Upper lobe of left lung (tissue), 6 donors: ENCODE data around the gene CLDN1. TPM values are rescaled to one million over a fixed set of nuclear protein-coding genes. Genes with fewer than 3 reads are reported as not detected.

Source experiments
- ATAC-seq, 2 donors: fragments of 200-7000 bp; cut with Tn5 transposase; one replicate each; pipeline ENCODE4 v1.9.1; 2022; ENCODE audit warnings: mild to moderate bottlenecking in 2 of 2, moderate library complexity in 2 of 2; ENCODE audit not compliant: low FRiP score in 2 of 2
- DNase-seq, 2 donors: peaks; one replicate each; pipeline ENCODE4 v3.0.0-alpha.2; 2019 to 2020
- H3K27ac ChIP-seq, 4 donors: fragments of 200-600 bp; sonication (generic); one replicate each; pipeline ENCODE4 v1.5.1; 2016 to 2019
- H3K27me3 ChIP-seq, 4 donors: fragments of 200-600 bp; sonication (generic); one replicate each; pipeline ENCODE4 v1.5.1; 2017 to 2019
- H3K36me3 ChIP-seq, 4 donors: fragments of 200-600 bp; sonication (generic); one replicate each; pipeline ENCODE4 v1.5.1; 2016 to 2019
- H3K4me1 ChIP-seq, 4 donors: fragments of 200-600 bp; sonication (generic); one replicate each; pipeline ENCODE4 v1.5.1; 2018 to 2019
- H3K4me3 ChIP-seq, 4 donors: fragments of 200-600 bp; sonication (generic); one replicate each; pipeline ENCODE4 v1.5.1; 2017 to 2019; ENCODE audit warnings: mild to moderate bottlenecking in 2 of 4, moderate library complexity in 1 of 4
- H3K9me3 ChIP-seq, 4 donors: fragments of 200-600 bp; sonication (generic); one replicate each; pipeline ENCODE4 v1.5.1; 2018 to 2019
- EP300 ChIP-seq, 4 donors: sonication (generic); formaldehyde crosslinking; IDR thresholded peaks; one replicate each; pipeline ENCODE4 v1.5.1; 2017; ENCODE audit warnings: antibody characterized with exemption in 4 of 4, control low read depth in 2 of 4
- POLR2A ChIP-seq, 4 donors: fragments of 450-650 bp; IDR thresholded peaks; one replicate each; pipeline ENCODE4 v1.5.1; 2016 to 2017; ENCODE audit warnings: antibody characterized with exemption in 4 of 4, mild to moderate bottlenecking in 2 of 4
- POLR2AphosphoS5 ChIP-seq, 2 donors: sonication (generic); formaldehyde crosslinking; IDR thresholded peaks; one replicate each; pipeline ENCODE4 v1.5.1; 2017; ENCODE audit warnings: antibody characterized with exemption in 2 of 2
- WGBS, 2 donors: methylation state at CpG; one replicate each; pipeline ENCODE4 v1.1.5; 2017 to 2018; 5-methylcytosine and 5-hydroxymethylcytosine counted together
- total RNA-seq, 6 donors: library from RNA; depleted of rRNA in 4 of 6; stranded (reverse); fragments of >200 nt in 4 of 6; gene quantifications; one replicate each; pipeline versions ENCODE4 v1.1.0 to v1.2.1, GENCODE V29; 2016 to 2021
- TF ChIP-seq, protein P1 (sequence below), 6 experiments: fragments of 450-650 bp in 4 of 6; fragments of 200-600 bp in 2 of 6; sonication (generic) in 2 of 6; IDR thresholded peaks; one replicate each; pipeline ENCODE4 v1.5.1; 2016 to 2019; ENCODE audit warnings: antibody characterized with exemption in 6 of 6
- donor health status: DM: no; HTN: no; CAD: no; lungs with moderate emphysema.
- donor health status: DM: no; HTN: yes; CAD: no; lungs with severe emphysema.

The CLDN1 gene
- total RNA-seq, 6 donors from 2014 or later, result 2.7 to 26.8 (median 11.2) TPM

DNA sequence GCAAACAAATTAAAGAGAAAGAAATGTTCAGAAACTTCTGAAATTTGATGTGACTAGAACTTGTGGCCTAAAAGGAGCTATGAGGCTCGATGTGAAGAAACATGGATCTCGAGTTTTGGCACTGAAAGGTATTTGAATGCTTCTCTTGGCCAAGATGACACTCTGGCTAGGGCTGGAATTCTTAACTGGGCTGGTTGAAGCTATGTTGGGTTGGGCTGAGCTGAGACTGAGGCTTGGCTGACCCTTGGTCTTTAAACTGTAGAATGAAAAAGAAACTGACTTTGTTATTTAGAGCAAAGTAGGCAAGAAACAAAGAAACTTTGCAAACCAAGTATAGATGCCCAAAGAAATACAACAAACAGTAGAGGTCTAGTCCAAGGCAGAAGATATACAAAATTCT lies 37.6 kb upstream of the CLDN1 start:
- H3K27me3 ChIP-seq, result no peaks in the 10 kb centered on the region
- no peak for TF ChIP-seq EP300 (IDR thresholded peaks at IDR 0.05)
- TF ChIP-seq, protein P1, sequence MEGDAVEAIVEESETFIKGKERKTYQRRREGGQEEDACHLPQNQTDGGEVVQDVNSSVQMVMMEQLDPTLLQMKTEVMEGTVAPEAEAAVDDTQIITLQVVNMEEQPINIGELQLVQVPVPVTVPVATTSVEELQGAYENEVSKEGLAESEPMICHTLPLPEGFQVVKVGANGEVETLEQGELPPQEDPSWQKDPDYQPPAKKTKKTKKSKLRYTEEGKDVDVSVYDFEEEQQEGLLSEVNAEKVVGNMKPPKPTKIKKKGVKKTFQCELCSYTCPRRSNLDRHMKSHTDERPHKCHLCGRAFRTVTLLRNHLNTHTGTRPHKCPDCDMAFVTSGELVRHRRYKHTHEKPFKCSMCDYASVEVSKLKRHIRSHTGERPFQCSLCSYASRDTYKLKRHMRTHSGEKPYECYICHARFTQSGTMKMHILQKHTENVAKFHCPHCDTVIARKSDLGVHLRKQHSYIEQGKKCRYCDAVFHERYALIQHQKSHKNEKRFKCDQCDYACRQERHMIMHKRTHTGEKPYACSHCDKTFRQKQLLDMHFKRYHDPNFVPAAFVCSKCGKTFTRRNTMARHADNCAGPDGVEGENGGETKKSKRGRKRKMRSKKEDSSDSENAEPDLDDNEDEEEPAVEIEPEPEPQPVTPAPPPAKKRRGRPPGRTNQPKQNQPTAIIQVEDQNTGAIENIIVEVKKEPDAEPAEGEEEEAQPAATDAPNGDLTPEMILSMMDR (IDR thresholded peaks at IDR 0.05), result no peak
- no peak for TF ChIP-seq POLR2AphosphoS5 (IDR thresholded peaks at IDR 0.05)
- no peak for TF ChIP-seq POLR2A (IDR thresholded peaks at IDR 0.05)
- no peak overlapping the region for H3K27ac ChIP-seq
- H3K36me3 ChIP-seq, result no peaks in the 10 kb centered on the region
- DNase-seq (no peak), ATAC-seq (no peak)
- no peaks in the 10 kb centered on the region for H3K4me1 ChIP-seq
- H3K4me3 ChIP-seq, result no peak overlapping the region
- no peaks in the 10 kb centered on the region for H3K9me3 ChIP-seq
- WGBS, 2 donors, result 81 to 84% methylated on average over 2 of the region's 2 CpGs

DNA sequence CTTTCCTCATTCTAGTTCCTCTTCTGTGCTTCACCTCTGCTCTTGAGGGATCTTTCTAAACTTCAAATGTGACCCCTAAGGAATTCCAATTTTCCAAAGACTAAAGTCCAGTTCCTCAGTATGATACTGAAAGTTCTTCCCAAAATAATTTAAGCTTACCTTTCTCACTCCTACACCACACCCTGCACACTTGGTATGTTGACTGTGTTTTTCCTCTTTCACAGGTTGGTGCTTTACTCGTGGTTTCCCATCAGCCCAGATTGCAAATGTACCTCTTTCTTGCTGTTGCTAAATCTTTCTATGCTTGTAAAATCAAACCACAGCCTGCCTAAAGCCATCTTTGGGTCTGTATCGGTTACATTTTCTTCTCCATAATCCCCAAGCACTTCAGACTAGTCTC lies 35.2 kb upstream of the CLDN1 start:
- TF ChIP-seq, protein P1 (IDR thresholded peaks at IDR 0.05), result no peak
- TF ChIP-seq POLR2A (IDR thresholded peaks at IDR 0.05) (no peak), EP300 (IDR thresholded peaks at IDR 0.05) (no peak), POLR2AphosphoS5 (IDR thresholded peaks at IDR 0.05) (no peak)
- 70 to 73% methylated on average over 2 of the region's 2 CpGs for WGBS, 2 donors

DNA sequence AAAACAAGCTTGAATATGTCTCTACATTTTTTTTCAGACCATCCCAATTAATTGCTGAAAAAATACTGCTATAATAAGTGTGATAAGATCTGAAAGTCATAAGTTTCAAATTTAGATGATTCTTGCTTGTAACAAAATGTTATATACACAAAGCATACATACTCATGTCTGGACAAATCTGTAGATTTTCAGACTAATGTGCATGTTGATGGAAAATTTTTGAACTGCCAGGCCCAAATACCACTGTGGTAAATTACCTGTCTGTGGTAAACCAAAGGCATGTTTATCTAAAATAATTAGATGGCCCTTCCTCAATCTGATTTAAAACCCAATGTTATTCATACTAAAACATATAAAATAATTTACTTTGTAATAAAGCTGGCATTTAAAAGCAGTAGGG lies 34.0 kb upstream of the CLDN1 start:
- H3K36me3 ChIP-seq, result no peaks in the 10 kb centered on the region
- TF ChIP-seq, protein P1 (IDR thresholded peaks at IDR 0.05), result no peak
- TF ChIP-seq POLR2A (IDR thresholded peaks at IDR 0.05), result no peak
- TF ChIP-seq POLR2AphosphoS5 (IDR thresholded peaks at IDR 0.05), result no peak
- TF ChIP-seq EP300 (IDR thresholded peaks at IDR 0.05), result no peak
- H3K9me3 ChIP-seq, result no peaks in the 10 kb centered on the region
- H3K27me3 ChIP-seq, result no peaks in the 10 kb centered on the region
- no peak overlapping the region for H3K4me3 ChIP-seq
- no peak overlapping the region for H3K27ac ChIP-seq
- ATAC-seq (no peak), DNase-seq (no peak)
- H3K4me1 ChIP-seq, result no peaks in the 10 kb centered on the region

More for the DNA sequence above, 35.2 kb upstream of the CLDN1 start:
- no peak overlapping the region for H3K4me3 ChIP-seq
- H3K27me3 ChIP-seq, result no peaks in the 10 kb centered on the region
- DNase-seq (no peak), ATAC-seq (no peak)
- no peaks in the 10 kb centered on the region for H3K4me1 ChIP-seq
- H3K27ac ChIP-seq, result no peak overlapping the region
- no peaks in the 10 kb centered on the region for H3K36me3 ChIP-seq
- H3K9me3 ChIP-seq, result no peaks in the 10 kb centered on the region

DNA sequence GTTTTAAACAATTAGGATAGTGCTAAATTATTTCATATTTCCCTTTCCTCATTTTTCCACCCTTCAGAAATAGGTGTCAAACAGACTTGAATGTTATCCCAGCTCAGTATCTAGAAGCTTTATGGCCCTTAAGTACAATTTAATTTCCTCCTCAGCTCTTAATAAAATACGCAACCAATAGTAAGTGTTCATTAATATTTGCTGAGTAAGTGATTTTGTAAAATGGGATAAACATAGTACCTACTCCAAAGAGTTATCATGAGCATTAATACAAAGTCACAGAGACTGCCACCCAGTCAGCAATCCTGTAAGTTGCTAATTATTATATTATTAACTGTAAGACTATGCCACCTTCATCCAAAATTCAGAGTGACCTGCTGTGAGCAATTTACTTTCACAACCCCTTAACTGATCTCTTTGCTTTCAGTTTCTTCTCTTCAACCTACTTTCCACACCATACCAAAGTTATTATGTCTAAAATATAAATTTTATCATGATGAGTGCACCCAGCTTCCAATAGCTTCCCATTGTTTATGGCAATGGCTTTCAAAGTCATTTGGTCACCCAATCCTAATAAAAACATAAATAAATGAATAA lies 30.7 kb upstream of the CLDN1 start:
- TF ChIP-seq EP300 (IDR thresholded peaks at IDR 0.05) (no peak), POLR2AphosphoS5 (IDR thresholded peaks at IDR 0.05) (no peak), POLR2A (IDR thresholded peaks at IDR 0.05) (no peak)
- TF ChIP-seq, protein P1 (IDR thresholded peaks at IDR 0.05), result no peak
- Histone ChIP-seq H3K4me3 (no peak overlapping the region), H3K4me1 (no peaks in the 10 kb centered on the region), H3K36me3 (no peaks in the 10 kb centered on the region), H3K27me3 (no peaks in the 10 kb centered on the region), H3K9me3 (no peaks in the 10 kb centered on the region), H3K27ac (no peak overlapping the region)
- no peak for ATAC-seq
- WGBS, 2 donors, result 93 to 94% methylated on average over 1 of the region's 1 CpG
- DNase-seq, result no peak

DNA sequence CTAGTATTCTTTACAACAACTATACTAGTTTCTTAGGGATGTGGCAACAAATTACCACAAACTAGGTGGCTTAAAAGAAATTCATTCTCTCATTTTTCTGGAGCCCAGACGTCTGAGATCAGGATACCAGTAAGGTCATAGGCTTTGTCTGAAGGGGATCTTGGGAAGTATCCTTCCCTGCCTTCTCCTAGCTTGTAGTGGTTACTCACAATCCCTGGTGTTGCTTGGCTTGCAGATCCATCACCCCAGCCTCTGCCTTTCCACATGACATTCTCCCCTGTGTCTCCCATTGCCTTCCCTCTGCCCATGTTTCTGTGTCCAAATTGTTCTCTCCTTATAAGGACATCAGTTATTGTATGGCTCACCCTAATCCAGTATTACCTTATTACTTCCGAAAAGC lies 24.3 kb upstream of the CLDN1 start:
- no peak for DNase-seq
- no peak for TF ChIP-seq EP300 (IDR thresholded peaks at IDR 0.05)
- no peak for TF ChIP-seq POLR2AphosphoS5 (IDR thresholded peaks at IDR 0.05)
- TF ChIP-seq, protein P1 (IDR thresholded peaks at IDR 0.05), result no peak
- TF ChIP-seq POLR2A (IDR thresholded peaks at IDR 0.05), result no peak
- ATAC-seq, result no peak
- Histone ChIP-seq H3K9me3 (no peaks in the 10 kb centered on the region), H3K27ac (no peak overlapping the region), H3K36me3 (no peaks in the 10 kb centered on the region), H3K27me3 (no peaks in the 10 kb centered on the region), H3K4me1 (peaks cover 9 to 17% (median 12%) of the 10 kb centered on the region in 4 donors), H3K4me3 (no peak overlapping the region)
- 86 to 94% methylated on average over 2 of the region's 2 CpGs for WGBS, 2 donors
